GM12801 (cell line): ENCODE results near the gene RHPN2.

Experiments used
- TF ChIP-seq, protein P1 (sequence below): IDR thresholded peaks from one replicate; pipeline ENCODE4 v1.5.1; 2011; ENCODE audit warnings: control low read depth; ENCODE audit not compliant: insufficient read length; ENCODE audit errors: extremely low read depth

RHPN2 gene

GRCh38 chr19:32971012-32971595, 93.6 kb downstream of the RHPN2 start:
- TF ChIP-seq, protein P1, sequence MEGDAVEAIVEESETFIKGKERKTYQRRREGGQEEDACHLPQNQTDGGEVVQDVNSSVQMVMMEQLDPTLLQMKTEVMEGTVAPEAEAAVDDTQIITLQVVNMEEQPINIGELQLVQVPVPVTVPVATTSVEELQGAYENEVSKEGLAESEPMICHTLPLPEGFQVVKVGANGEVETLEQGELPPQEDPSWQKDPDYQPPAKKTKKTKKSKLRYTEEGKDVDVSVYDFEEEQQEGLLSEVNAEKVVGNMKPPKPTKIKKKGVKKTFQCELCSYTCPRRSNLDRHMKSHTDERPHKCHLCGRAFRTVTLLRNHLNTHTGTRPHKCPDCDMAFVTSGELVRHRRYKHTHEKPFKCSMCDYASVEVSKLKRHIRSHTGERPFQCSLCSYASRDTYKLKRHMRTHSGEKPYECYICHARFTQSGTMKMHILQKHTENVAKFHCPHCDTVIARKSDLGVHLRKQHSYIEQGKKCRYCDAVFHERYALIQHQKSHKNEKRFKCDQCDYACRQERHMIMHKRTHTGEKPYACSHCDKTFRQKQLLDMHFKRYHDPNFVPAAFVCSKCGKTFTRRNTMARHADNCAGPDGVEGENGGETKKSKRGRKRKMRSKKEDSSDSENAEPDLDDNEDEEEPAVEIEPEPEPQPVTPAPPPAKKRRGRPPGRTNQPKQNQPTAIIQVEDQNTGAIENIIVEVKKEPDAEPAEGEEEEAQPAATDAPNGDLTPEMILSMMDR = no peak

DNA sequence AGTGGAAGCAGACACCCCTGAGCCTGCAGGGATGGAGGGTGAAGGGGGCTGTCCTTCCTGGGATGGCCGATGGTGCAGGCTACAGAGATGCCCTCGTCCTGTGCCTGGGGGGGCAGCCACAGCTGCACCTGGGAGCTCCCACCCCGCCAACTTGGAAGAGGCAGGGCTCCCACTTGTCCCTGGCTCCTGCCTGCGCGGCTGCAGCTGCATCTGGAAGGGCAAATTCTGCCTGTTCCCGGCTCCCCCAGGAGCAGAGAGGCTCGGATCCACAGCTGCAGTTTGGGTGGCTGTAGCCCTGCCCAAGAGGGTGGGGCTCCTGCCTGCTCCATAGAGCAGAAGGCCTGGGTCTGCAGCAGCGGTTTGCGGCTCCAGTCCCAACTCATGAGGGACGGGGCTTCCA, 95.1 kb downstream of the RHPN2 start:
- TF ChIP-seq, protein P1 = no peak

GRCh38 chr19:32966750-32967149, 97.9 kb downstream of the RHPN2 start:
- TF ChIP-seq, protein P1 = no peak

DNA sequence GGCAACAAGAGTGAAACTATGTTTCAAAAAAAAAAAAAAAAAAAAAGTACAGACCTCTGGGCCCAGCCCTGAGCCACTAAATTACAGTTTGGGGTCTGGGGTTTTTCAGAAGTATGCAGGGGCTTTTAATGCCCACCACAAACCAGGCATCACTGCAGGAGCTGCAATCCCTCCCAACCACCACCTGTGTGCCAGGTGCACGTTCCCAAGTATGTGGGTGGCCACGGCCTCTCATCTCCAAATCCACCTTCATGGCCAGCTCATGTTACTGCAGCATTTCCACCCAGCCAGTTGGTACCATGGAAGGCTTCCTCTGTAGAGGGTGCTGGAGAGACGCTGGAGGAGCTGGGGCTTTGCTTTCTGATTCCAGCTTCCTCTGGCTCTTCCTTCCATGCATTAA, 119.4 kb downstream of the RHPN2 start:
- TF ChIP-seq, protein P1 = no peak

GRCh38 chr19:32936065-32936464, 128.6 kb downstream of the RHPN2 start:
- TF ChIP-seq, protein P1 = no peak

GRCh38 chr19:32935629-32936028, 129.1 kb downstream of the RHPN2 start:
- TF ChIP-seq, protein P1 = no peak

DNA sequence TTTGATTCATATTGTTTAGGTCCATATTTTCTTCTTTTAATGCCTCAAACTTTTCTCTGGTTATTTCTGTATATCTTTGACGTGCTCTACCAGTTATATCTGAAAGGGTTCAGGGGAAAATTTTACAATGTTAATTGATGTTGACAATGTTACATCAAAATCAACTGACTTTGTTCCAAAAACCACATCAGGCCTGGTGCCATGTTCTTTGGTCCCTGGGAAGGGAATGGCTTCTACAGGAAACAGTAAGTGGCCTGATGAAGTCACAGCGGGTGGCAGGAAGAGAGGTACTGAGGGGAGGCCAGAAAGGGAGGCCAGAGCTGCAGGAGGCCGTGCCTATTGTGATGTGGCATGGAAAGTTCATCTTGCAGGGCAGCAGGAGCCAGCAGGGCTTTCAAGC, 131.1 kb downstream of the RHPN2 start:
- TF ChIP-seq, protein P1 = no peak
